Activated CD8-positive, alpha-beta memory T cell treated with anti-CD3 and anti-CD28 coated beads, Interleukin-2, amount 50 U/mL, for 1 hour (primary cell): ENCODE measurements around the gene APCDD1L.

Experiments
- DNase-seq: peaks from one replicate; pipeline ENCODE4 v3.0.0-alpha.2; 2020; ENCODE audit errors: extremely low read depth

Gene APCDD1L

GRCh38 chr20:58515233-58516212 is at the start of gene APCDD1L:
Gene APCDD1L, minus strand, starts transcription at chr20:58515399. Its CDS starts 692 bp downstream, at chr20:58514707.
- no peak for DNase-seq

GRCh38 chr20:58559368-58559729 is 44.1 kb upstream of the APCDD1L start:
- no peak for DNase-seq

GRCh38 chr20:58558486-58559367 is 43.5 kb upstream of the APCDD1L start:
- DNase-seq = no peak

- no peak for DNase-seq
Observed at GRCh38 chr20:58557733-58558342, 42.6 kb upstream of the APCDD1L start.

- no peak for DNase-seq
Observed at GRCh38 chr20:58556961-58557360, 41.8 kb upstream of the APCDD1L start.

- no peak for DNase-seq
Observed at GRCh38 chr20:58555078-58555765, 40.0 kb upstream of the APCDD1L start.

GRCh38 chr20:58554541-58554940 is 39.3 kb upstream of the APCDD1L start:
- no peak for DNase-seq

- no peak for DNase-seq
Observed at GRCh38 chr20:58553841-58554240, 38.6 kb upstream of the APCDD1L start.

- DNase-seq = no peak
Observed at GRCh38 chr20:58553166-58553696, 38.0 kb upstream of the APCDD1L start.

- DNase-seq = no peak
Observed at GRCh38 chr20:58552366-58552934, 37.3 kb upstream of the APCDD1L start.

- no peak for DNase-seq
Observed at GRCh38 chr20:58551631-58552030, 36.4 kb upstream of the APCDD1L start.

- no peak for DNase-seq
Observed at GRCh38 chr20:58550275-58551059, 35.3 kb upstream of the APCDD1L start.

GRCh38 chr20:58549231-58550209 is 34.3 kb upstream of the APCDD1L start:
- no peak for DNase-seq

GRCh38 chr20:58547623-58548475 is 32.6 kb upstream of the APCDD1L start:
- no peak for DNase-seq

- DNase-seq = no peak
Observed at GRCh38 chr20:58546756-58547622, 31.8 kb upstream of the APCDD1L start.

- DNase-seq = no peak
Observed at GRCh38 chr20:58546416-58546711, 31.2 kb upstream of the APCDD1L start.
